ENCODE data around the gene PCK2.

DNA sequence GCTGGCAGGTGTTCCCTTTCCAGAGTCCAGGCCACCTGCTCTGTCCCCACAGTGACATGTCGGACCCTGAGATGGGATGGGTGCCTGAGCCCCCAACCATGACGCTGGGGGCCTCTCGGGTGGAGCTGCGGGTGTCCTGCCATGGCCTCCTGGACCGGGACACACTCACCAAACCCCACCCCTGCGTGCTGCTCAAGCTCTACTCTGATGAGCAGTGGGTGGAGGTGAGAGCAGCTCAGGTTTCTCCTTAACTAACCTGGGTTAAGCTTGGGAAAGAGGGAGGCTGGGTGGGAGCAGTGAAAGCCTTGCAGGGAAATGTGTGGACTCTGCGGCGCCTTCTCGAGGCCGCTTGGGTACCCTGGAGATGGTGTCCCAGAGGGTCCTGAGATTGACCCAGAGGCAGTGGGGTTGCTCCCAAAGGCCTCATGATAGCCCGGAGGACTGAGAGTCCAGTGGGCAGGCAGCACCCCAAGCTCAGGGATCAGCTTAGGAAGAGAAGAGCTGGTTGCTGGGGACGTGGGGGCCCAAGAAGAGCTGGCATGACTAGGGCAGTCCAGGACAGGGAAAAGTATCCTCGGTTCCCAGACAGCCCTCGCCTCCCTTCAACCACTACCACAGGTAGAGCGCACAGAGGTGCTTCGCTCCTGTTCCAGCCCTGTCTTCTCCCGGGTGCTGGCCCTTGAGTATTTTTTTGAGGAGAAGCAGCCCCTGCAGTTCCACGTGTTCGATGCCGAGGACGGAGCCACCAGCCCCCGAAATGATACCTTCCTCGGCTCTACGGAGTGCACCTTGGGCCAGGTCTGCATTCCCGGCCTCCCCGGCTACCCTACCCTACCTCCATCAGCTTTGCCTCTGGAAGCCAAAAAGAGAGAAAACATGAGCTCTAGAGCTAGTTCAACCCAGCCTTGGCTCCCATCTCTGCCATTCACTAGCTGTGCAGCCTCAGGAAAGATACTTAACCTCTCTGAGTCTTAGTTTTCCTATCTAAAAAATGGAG, 20.9 kb upstream of the PCK2 start:
- TF ChIP-seq, protein P1, sequence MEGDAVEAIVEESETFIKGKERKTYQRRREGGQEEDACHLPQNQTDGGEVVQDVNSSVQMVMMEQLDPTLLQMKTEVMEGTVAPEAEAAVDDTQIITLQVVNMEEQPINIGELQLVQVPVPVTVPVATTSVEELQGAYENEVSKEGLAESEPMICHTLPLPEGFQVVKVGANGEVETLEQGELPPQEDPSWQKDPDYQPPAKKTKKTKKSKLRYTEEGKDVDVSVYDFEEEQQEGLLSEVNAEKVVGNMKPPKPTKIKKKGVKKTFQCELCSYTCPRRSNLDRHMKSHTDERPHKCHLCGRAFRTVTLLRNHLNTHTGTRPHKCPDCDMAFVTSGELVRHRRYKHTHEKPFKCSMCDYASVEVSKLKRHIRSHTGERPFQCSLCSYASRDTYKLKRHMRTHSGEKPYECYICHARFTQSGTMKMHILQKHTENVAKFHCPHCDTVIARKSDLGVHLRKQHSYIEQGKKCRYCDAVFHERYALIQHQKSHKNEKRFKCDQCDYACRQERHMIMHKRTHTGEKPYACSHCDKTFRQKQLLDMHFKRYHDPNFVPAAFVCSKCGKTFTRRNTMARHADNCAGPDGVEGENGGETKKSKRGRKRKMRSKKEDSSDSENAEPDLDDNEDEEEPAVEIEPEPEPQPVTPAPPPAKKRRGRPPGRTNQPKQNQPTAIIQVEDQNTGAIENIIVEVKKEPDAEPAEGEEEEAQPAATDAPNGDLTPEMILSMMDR (conservative IDR thresholded peaks at IDR 0.05; ENCODE audit: low read depth, low read length), result no peak
- no peak for TF ChIP-seq EZH2 (IDR thresholded peaks at IDR 0.05; ENCODE audit: borderline replicate concordance, low read depth, low read length, poor library complexity, severe bottlenecking)

Measured in A673 (cell line).